GM23248 (cell line): ENCODE results near the gene NSUN2. TPM values are rescaled to one million over a fixed set of nuclear protein-coding genes. Genes with fewer than 3 reads are reported as not detected.

Experiments used
- DNase-seq: peaks from one replicate; pipeline ENCODE4 v3.0.0-alpha.2; 2015
- H2AFZ ChIP-seq: fragments of 200-600 bp; sonication (generic); 2 replicates; pipeline ENCODE4 v1.6.1; 2016; ENCODE audit warnings: antibody characterized with exemption
- H3F3A ChIP-seq: fragments of 200-600 bp; sonication (generic); 2 replicates; pipeline ENCODE4 v1.6.1; 2016; ENCODE audit warnings: mild to moderate bottlenecking, antibody characterized with exemption, mixed run types; ENCODE audit not compliant: insufficient read depth
- H3K27ac ChIP-seq: fragments of 200-600 bp; sonication (generic); 2 replicates; pipeline ENCODE4 v1.5.1; 2016; ENCODE audit warnings: mild to moderate bottlenecking
- H3K27me3 ChIP-seq: fragments of 200-600 bp; sonication (generic); replicated peaks from 2 replicates; pipeline ENCODE4 v1.6.1; 2016; ENCODE audit warnings: mild to moderate bottlenecking; ENCODE audit not compliant: insufficient read depth
- H3K36me3 ChIP-seq: fragments of 200-600 bp; sonication (generic); 2 replicates; pipeline ENCODE4 v1.6.1; 2016; ENCODE audit warnings: low read depth, mild to moderate bottlenecking
- H3K4me1 ChIP-seq: fragments of 200-600 bp; sonication (generic); 2 replicates; pipeline ENCODE4 v1.6.1; 2016; ENCODE audit warnings: mild to moderate bottlenecking; ENCODE audit not compliant: insufficient read depth
- H3K4me2 ChIP-seq: fragments of 200-600 bp; sonication (generic); one replicate; pipeline ENCODE4 v1.6.1; 2016; ENCODE audit warnings: mild to moderate bottlenecking; ENCODE audit not compliant: unreplicated experiment
- H3K4me3 ChIP-seq: fragments of 200-600 bp; sonication (generic); 2 replicates; pipeline ENCODE4 v1.5.1; 2016; ENCODE audit warnings: mild to moderate bottlenecking
- H3K79me2 ChIP-seq: fragments of 200-600 bp; sonication (generic); 2 replicates; pipeline ENCODE4 v1.6.1; 2016; ENCODE audit warnings: mild to moderate bottlenecking; ENCODE audit not compliant: insufficient read depth
- H3K9ac ChIP-seq: fragments of 200-600 bp; sonication (generic); 2 replicates; pipeline ENCODE4 v1.6.1; 2016; ENCODE audit warnings: mild to moderate bottlenecking
- H3K9me2 ChIP-seq: fragments of 200-600 bp; sonication (generic); 2 replicates; pipeline ENCODE4 v1.6.1; 2016; ENCODE audit warnings: mixed run types, mild to moderate bottlenecking, moderate library complexity; ENCODE audit not compliant: insufficient read depth
- H3K9me3 ChIP-seq: fragments of 200-600 bp; sonication (generic); one replicate; pipeline ENCODE4 v1.6.1; 2017; ENCODE audit warnings: low read depth
- H4K20me1 ChIP-seq: fragments of 200-600 bp; sonication (generic); 2 replicates; pipeline ENCODE4 v1.6.0; 2016; ENCODE audit not compliant: insufficient read depth
- EZH2 ChIP-seq: fragments of 200-600 bp; sonication (generic); IDR thresholded peaks from 2 replicates; pipeline ENCODE4 v1.6.1; 2018; ENCODE audit warnings: antibody characterized with exemption, mild to moderate bottlenecking; ENCODE audit not compliant: insufficient read depth, poor library complexity, severe bottlenecking
- EZH2phosphoT487 ChIP-seq: fragments of 200-600 bp; sonication (generic); IDR thresholded peaks from 2 replicates; pipeline ENCODE4 v1.6.1; 2018; ENCODE audit warnings: antibody characterized with exemption, moderate library complexity, mild to moderate bottlenecking, low read depth; ENCODE audit not compliant: insufficient read depth
- WGBS, 2 experiments: methylation state at CpG; one replicate each; pipeline ENCODE4 v1.1.6; 2015 to 2017; ENCODE audit warnings: low lambda C conversion rate in 2 of 2, low coverage in 1 of 2; ENCODE audit errors: missing lambda C conversion rate in 2 of 2; 5-methylcytosine and 5-hydroxymethylcytosine counted together
- in situ Hi-C: fragments of 300-500 bp; cut with MboI; formaldehyde crosslinking; loops from 2 replicates; pipeline ENCODE4 v1.15.0; 2020
- polyA plus RNA-seq: library from polyadenylated mRNA; unstranded; fragments of >200 nt; fragmentation: Nextera tagmentation; extraction: Ambion mirVana; gene quantifications from 2 replicates; pipeline ENCODE4 v1.2.1, GENCODE V29; 2016
- total RNA-seq: library from RNA; depleted of rRNA; stranded (reverse); fragments of >200 nt; shearing (Covaris generic); gene quantifications from 2 replicates; pipeline ENCODE4 v1.2.3, GENCODE V29; 2014

NSUN2 gene
- total and polyA plus RNA-seq, 2 experiments from 2014 or later, result 48.2 to 51.0 TPM

DNA sequence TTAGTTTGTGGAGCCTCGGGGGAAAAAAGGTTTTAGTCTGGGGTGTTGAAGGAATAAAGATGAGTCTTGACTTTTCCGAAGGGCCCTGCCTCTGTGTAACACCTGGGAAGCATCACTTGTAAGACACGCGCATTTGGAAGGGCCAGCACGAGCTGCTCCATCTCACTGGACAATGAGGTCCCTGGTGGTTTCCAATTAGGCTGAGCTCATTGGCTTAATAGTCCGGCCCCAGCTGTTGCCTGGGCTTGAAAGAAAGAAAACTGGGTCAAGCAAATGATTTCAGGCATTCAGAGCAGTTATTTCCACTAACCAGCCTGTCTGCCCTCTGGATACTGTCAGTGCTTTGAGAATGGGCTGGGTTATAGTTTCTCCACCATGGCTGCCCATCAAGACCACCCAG is 64.5 kb downstream of the NSUN2 start:
- H3K4me1 ChIP-seq, result no peaks in the 10 kb centered on the region
- no peak overlapping the region for H3K4me3 ChIP-seq
- no peak for TF ChIP-seq EZH2
- TF ChIP-seq EZH2phosphoT487, result no peak
- no peak overlapping the region for H2AFZ ChIP-seq
- H3K4me2 ChIP-seq, result no peak overlapping the region
- in situ Hi-C loops, result no loop called here
- no peaks in the 10 kb centered on the region for H3K79me2 ChIP-seq
- no peaks in the 10 kb centered on the region; the same call in 1 of the 2 replicates for H3K27me3 ChIP-seq
- no peaks in the 10 kb centered on the region for H4K20me1 ChIP-seq
- H3K27ac ChIP-seq, result no peak overlapping the region
- no peaks in the 10 kb centered on the region for H3K36me3 ChIP-seq
- no peak for DNase-seq
- H3K9me3 ChIP-seq, result no peaks in the 10 kb centered on the region
- no peaks in the 10 kb centered on the region for H3F3A ChIP-seq
- 36 to 47% methylated on average over 6 of the region's 6 CpGs for WGBS, 2 experiments
- no peak overlapping the region for H3K9ac ChIP-seq
- no peaks in the 10 kb centered on the region for H3K9me2 ChIP-seq

- Histone ChIP-seq H4K20me1 (no peaks in the 10 kb centered on the region), H3K4me3 (no peak overlapping the region), H3K9ac (no peak overlapping the region), H3F3A (no peaks in the 10 kb centered on the region), H3K4me1 (no peaks in the 10 kb centered on the region), H3K27ac (no peak overlapping the region), H3K36me3 (no peaks in the 10 kb centered on the region), H3K9me3 (no peaks in the 10 kb centered on the region), H2AFZ (no peak overlapping the region), H3K9me2 (no peaks in the 10 kb centered on the region), H3K27me3 (no peaks in the 10 kb centered on the region; the same call in 1 of the 2 replicates), H3K4me2 (no peak overlapping the region), H3K79me2 (no peaks in the 10 kb centered on the region)
- in situ Hi-C loops, result no loop called here
- TF ChIP-seq EZH2, result no peak
- no peak for TF ChIP-seq EZH2phosphoT487
- no peak for DNase-seq
Observed at GRCh38 chr5:6567835-6568234, 65.0 kb downstream of the NSUN2 start.

DNA sequence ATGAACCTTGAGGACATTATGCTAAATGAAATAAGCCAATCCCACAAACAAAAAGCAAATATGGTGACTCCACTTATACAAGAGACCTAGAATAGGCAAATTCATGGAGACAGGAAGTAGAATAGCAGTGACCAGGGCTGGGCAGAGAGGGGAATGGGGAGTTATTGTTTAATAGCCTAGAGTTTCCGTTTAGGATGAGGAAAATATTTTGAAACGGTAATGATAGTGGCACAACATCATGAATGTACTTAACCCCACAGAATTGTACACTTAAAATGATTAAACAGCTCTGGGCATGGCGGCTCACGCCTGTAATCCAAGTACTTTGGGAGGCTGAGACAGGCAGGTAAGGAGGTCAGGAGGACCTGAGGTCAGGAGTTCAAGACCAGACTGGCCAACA is 65.8 kb downstream of the NSUN2 start:
- H2AFZ ChIP-seq, result no peak overlapping the region
- WGBS, 2 experiments, result 39 to 43% methylated on average over 4 of the region's 4 CpGs
- no peaks in the 10 kb centered on the region for H3F3A ChIP-seq
- H3K9me3 ChIP-seq, result no peaks in the 10 kb centered on the region
- no peaks in the 10 kb centered on the region for H3K36me3 ChIP-seq
- H3K27me3 ChIP-seq, result no peaks in the 10 kb centered on the region; the same call in 1 of the 2 replicates
- no peaks in the 10 kb centered on the region for H3K9me2 ChIP-seq
- H3K27ac ChIP-seq, result no peak overlapping the region
- TF ChIP-seq EZH2 (no peak), EZH2phosphoT487 (no peak)
- DNase-seq, result no peak
- no peaks in the 10 kb centered on the region for H3K79me2 ChIP-seq
- in situ Hi-C loops, result no loop called here
- no peaks in the 10 kb centered on the region for H3K4me1 ChIP-seq
- H3K4me2 ChIP-seq, result no peak overlapping the region
- no peak overlapping the region for H3K9ac ChIP-seq
- no peaks in the 10 kb centered on the region for H4K20me1 ChIP-seq
- H3K4me3 ChIP-seq, result no peak overlapping the region

DNA sequence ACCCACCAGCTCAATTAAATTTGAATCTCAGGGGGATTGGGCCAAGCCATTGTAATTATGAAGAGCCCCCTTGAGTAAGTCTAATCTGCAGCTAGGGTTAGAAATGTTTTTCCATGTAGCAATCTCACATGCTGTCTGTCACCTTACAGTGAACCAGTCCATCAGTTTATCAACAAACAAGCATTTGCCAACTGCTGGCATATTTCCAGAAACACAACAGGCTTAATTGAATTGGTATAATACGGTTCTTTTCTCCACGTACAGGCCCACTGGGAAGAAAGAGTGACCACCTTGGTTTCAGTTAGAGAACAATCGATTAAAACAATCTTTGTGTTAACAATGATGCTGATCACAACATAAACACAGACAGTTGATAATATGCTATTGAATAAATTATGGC is 67.4 kb downstream of the NSUN2 start:
- 26 to 35% methylated on average over 3 of the region's 3 CpGs for WGBS, 2 experiments
- no peak overlapping the region for H3K4me2 ChIP-seq
- H3K9ac ChIP-seq, result no peak overlapping the region
- no peaks in the 10 kb centered on the region for H3F3A ChIP-seq
- H3K27me3 ChIP-seq, result no peaks in the 10 kb centered on the region; the same call in 1 of the 2 replicates
- H2AFZ ChIP-seq, result no peak overlapping the region
- H3K79me2 ChIP-seq, result no peaks in the 10 kb centered on the region
- no peaks in the 10 kb centered on the region for H3K9me3 ChIP-seq
- in situ Hi-C loops, result no loop called here
- H3K4me1 ChIP-seq, result no peaks in the 10 kb centered on the region
- H3K9me2 ChIP-seq, result no peaks in the 10 kb centered on the region
- H3K36me3 ChIP-seq, result no peaks in the 10 kb centered on the region
- TF ChIP-seq EZH2phosphoT487 (no peak), EZH2 (no peak)
- no peaks in the 10 kb centered on the region for H4K20me1 ChIP-seq
- H3K4me3 ChIP-seq, result no peak overlapping the region
- no peak for DNase-seq
- H3K27ac ChIP-seq, result no peak overlapping the region
